GM12878 (cell line): Measurements from ENCODE around the gene WDR75. TPM values are rescaled to one million over a fixed set of nuclear protein-coding genes. Genes with fewer than 3 reads are reported as not detected.

Experiments used
- ATF2 ChIP-seq: IDR thresholded peaks from 2 replicates; pipeline ENCODE4 v1.6.1; 2012; ENCODE audit warnings: low read length, inconsistent platforms
- CHD2 ChIP-seq: IDR thresholded peaks from 2 replicates; pipeline ENCODE4 v1.6.1; 2011; ENCODE audit warnings: low read depth, low read length, improper control_type of control experiment, borderline replicate concordance
- CHD4 ChIP-seq: fragments of 200-600 bp; sonication (generic); IDR thresholded peaks from 2 replicates; pipeline ENCODE4 v1.6.1; 2016; ENCODE audit warnings: mild to moderate bottlenecking
- CREB1 ChIP-seq: IDR thresholded peaks from 2 replicates; pipeline ENCODE4 v1.6.1; 2012; ENCODE audit warnings: low read depth, mild to moderate bottlenecking, inconsistent platforms
- EED ChIP-seq: sonication (generic); IDR thresholded peaks from 2 replicates; pipeline ENCODE4 v1.6.1; 2016; ENCODE audit warnings: antibody characterized with exemption, low read depth
- IKZF2 ChIP-seq, 2 experiments: fragments of 450-650 bp; IDR thresholded peaks; 2 replicates each; pipeline ENCODE4 v1.6.1; 2017; ENCODE audit warnings: mild to moderate bottlenecking in 2 of 2, moderate library complexity in 2 of 2
- MLLT1 ChIP-seq: fragments of 450-650 bp; IDR thresholded peaks from 2 replicates; pipeline ENCODE4 v1.6.1; 2016; ENCODE audit warnings: mild to moderate bottlenecking
- MYC ChIP-seq: IDR thresholded peaks from 2 replicates; pipeline ENCODE4 v1.6.1; 2011; ENCODE audit warnings: mild to moderate bottlenecking, low read length, moderate library complexity, inconsistent platforms; ENCODE audit not compliant: insufficient read depth, insufficient replicate concordance, insufficient read length, severe bottlenecking
- PKNOX1 ChIP-seq: fragments of 450-650 bp; IDR thresholded peaks from 2 replicates; pipeline ENCODE4 v1.6.1; 2016; ENCODE audit warnings: mild to moderate bottlenecking
- RELA ChIP-seq: fragments of 450-650 bp; IDR thresholded peaks from 2 replicates; pipeline ENCODE4 v1.8.0; 2014; ENCODE audit warnings: borderline replicate concordance; ENCODE audit not compliant: partially characterized antibody
- SMARCA5 ChIP-seq: fragments of 450-650 bp; IDR thresholded peaks from 2 replicates; pipeline ENCODE4 v1.6.1; 2017; ENCODE audit warnings: mild to moderate bottlenecking
- STAT3 ChIP-seq: IDR thresholded peaks from 2 replicates; pipeline ENCODE4 v1.6.1; 2011; ENCODE audit warnings: low read depth, low read length, improper control_type of control experiment
- ZNF24 ChIP-seq: fragments of 450-650 bp; IDR thresholded peaks from 2 replicates; pipeline ENCODE4 v1.6.1; 2017; ENCODE audit warnings: antibody characterized with exemption, mild to moderate bottlenecking
- polyA plus RNA-seq, 11 experiments: library from polyadenylated mRNA; depleted of rRNA in 4 of 11; unstranded in 6 of 11; stranded (reverse) in 5 of 11; fragments of >200 nt; fragmentation: Nextera tagmentation in 4 of 11; fragmentation: Illumina TruSeq in 1 of 11; extraction: Ambion mirVana in 4 of 11; extraction: Trizol in 1 of 11; gene quantifications; 1 replicate in 1 of 11; 2 replicates in 10 of 11; pipeline versions ENCODE4 v1.2.1 to v1.2.3, GENCODE V29; 2011 to 2016; ENCODE audit warnings: inconsistent platforms in 2 of 11, missing spikeins in 2 of 11, low read depth in 1 of 11
- total RNA-seq, 4 experiments: library from RNA; depleted of rRNA in 3 of 4; stranded (reverse); fragments of >200 nt in 3 of 4; fragmentation: Illumina TruSeq in 1 of 4; extraction: Trizol in 1 of 4; gene quantifications; 2 replicates each; pipeline versions ENCODE4 v1.2.1 to v1.2.3, GENCODE V29; 2013 to 2021

Gene WDR75
- total and polyA plus RNA-seq, 10 of the 15 experiments (the other 5 are each of a cell fraction or from before 2014, with no cell fraction given) = 53.1 to 98.5 (median 71.5) TPM

- TF ChIP-seq CHD2 (peak; percentile 82), PKNOX1 (peak; percentile 37), CREB1 (peak; percentile 99), SMARCA5 (peak; percentile 59; the same call in 1 of the 2 replicates), ZNF24 (no peak), IKZF2 (IDR thresholded peaks at IDR 0.05) (peak in 1 of 2 experiments; percentile 41; a peak in 3 of 4 replicates), ATF2 (peak; percentile 47), STAT3 (no peak), MYC (peak; percentile 91), MLLT1 (peak; percentile 88), EED (no peak), RELA (no peak), CHD4 (no peak)
Measured at GRCh38 chr2:189440947-189441708, at the start of gene WDR75 (continued).
